HG02571 (cell line): ENCODE results near the gene ZNF330.

Experiments used
- ATAC-seq: cut with Tn5 transposase; IDR thresholded peaks from one replicate; pipeline ENCODE4 v1.9.1; 2021; ENCODE audit warnings: mild to moderate bottlenecking, moderate library complexity; ENCODE audit not compliant: unreplicated experiment

Gene ZNF330

DNA sequence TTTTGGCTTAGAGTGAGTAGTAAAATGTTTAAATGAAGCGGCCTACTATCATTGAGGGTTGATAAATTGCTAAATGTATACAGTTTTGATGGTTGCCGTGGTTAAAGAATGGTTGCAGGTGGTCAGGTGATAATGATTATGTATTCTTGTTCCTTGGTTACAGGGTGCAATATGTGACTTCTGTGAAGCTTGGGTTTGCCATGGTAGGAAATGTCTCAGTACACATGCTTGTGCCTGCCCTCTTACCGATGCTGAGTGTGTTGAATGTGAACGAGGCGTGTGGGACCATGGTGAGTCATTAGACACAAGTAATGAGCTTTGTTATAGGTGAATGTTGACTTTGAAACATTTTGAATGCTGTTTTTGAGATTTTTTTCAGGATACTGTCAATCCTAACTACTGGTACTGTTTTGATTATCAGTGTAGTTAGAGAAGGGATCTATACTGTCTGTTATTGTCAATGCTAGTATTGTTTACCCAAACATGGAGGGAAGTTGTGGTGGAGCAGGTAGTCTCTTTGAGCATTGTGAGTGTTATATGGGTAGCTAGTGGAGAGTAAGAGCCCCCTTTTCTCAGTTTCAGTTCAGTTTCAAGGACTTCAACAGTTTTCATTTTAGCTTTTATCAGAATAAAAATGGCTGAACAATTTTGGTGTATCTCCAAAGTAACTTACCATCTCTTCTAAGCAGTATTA lies 8.9 kb downstream of the ZNF330 start:
- ATAC-seq, result no peak

DNA sequence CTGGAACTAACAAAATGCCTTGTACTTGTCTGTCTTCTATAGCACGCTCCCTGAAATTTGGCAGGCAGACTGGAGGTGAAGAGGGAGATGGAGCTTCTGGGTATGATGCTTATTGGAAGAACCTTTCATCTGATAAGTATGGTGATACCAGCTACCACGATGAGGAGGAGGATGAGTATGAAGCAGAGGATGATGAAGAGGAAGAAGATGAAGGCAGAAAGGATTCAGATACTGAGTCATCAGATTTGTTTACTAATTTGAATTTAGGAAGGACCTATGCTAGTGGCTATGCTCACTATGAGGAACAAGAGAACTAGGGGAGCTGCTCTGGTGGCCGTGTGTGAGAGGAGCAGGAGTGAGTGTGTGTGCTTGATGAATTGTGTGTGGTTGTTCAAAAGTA lies 13.0 kb downstream of the ZNF330 start:
- no peak for ATAC-seq

DNA sequence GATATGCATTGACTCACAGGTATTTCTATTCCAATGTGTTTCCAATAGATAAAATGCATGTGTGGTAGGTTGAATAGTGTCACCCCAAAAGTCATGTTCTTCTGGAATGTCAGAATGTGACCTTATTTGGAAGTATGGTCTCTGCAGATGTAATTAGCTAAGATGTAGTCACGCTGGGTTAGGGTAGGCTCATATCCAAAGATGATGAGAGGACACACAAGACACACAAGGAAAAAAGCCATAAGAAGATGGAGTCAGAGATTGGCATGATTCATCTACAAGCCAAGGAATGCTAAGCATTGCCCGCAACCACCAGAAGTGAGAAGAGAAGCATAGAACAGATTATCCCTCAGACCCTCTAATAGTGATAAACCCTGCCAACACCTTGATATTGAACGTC lies 17.5 kb downstream of the ZNF330 start:
- no peak for ATAC-seq

DNA sequence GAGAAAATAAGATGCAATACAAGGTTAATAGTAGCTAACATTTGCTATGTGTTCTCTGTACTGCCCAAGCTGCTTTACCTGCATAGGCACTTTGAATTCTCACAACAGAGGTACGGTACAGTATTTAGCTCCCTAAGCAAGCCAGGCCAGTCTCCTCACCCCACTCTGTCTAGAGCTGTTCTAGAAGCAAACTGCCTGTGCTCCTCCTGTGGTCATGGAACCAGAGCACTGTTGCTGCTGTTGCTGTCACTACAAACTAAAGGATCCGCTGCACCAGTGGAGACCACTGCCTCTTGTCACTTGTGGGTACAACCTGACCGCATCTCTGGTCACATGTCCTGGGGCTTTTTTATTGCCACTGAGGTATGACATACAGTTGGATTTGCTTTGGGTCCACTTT lies 19.6 kb downstream of the ZNF330 start:
- no peak for ATAC-seq

DNA sequence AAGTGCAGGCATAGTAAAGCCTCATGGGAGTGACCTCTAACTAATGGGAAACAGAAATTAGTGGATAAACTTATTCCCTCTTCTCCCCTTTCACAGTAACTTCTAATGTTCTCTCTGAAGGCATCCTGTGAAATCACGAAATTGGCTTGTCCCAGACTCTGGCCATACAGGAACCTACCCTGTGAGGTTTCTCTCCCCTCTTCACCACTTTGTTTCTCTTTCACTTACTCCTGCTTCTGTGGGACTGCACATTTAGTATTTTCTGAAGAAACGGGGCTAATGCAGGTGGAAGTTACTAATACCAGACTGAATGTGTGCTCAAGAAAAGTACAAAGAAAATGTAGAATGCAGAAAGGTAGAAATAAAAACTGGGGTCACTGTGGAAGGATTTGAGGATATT lies 20.0 kb downstream of the ZNF330 start:
- no peak for ATAC-seq

DNA sequence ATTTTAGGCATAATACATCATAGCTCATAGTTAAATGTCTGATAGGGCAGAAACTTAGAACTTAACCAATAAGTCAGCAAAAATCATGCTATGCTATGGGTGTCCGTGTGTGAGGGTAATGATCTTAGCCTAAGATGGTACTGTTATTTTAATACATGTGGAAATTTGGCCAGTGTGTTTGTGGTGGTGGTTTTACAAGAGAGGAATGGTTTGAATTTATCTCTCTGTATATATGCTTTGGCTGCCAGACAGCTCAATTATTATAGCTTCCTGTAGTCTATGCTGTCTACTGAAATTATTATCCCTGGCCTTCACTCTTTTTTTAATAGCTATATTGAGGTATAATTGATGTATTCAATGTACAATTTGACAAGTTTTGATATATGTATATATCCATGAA lies 21.3 kb downstream of the ZNF330 start:
- no peak for ATAC-seq

DNA sequence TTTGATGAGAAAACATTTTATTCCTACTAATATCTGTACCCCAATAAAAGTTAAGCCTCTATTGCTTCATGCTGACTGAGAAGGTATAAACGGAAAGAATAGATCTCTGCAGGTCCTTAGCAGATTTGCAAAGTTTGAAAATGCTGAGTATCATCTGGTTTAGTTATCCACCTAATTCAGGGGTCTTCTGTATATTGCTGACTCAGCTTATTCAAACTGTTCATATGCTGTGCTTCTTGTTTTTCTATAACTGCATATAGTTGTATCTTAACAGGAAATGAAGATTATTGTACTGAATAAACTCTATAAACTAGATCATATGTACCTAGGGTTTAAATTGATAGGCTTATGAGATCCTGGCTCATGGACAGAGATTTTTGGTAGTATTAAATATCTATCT lies 23.7 kb downstream of the ZNF330 start:
- ATAC-seq, result no peak

DNA sequence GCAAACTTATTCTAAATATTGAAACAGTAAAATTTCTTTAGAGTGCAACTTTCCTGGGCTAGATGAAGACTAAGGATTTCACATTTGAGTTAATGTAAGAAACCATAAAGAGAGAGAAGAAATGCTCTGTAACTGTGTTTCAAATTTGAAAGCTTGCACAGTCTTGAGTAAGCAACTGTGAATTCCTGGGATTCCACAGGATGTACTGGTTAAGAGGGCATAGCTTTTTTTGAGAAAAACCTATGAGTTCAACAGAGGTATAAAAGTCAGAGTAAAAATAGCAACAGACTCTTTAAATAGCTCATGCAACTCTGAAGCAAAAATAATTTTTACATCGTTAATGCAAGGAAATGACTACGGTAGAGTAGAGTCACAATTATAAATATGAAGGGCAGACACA lies 25.5 kb downstream of the ZNF330 start:
- no peak for ATAC-seq

DNA sequence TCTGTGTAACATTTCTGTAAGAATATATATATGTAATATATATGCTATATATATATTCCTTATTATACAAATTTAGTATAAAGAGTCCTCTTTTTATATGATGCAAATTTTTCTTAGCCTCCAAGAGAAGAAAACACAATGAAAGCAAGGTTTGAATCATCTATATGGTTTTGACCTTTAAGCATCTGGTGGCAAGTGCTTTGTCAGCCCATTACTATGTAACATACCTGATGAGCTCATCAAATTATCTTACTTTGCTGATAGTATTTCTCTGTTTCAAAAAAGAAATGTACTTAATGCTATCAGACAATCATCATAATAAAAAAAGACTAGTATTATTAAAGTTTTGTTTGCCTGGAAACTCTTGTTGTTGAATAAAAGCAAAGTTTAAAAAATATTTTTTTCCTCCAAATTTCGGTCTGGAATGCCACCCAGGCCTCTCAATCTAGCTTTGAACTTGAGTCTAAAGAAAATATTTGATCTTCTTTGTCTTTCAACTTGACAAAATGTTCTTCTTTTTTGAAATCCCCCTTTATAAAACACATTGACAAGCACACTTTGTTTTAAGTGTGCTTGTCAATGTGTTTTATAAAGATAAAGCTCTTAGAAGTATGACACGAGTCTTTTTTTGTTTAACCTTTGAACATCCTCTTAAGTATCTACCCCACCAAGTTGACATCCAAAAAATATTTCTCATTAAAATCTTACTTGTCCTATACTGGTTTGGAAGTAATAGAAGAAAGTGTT lies 26.2 kb downstream of the ZNF330 start:
- no peak for ATAC-seq

DNA sequence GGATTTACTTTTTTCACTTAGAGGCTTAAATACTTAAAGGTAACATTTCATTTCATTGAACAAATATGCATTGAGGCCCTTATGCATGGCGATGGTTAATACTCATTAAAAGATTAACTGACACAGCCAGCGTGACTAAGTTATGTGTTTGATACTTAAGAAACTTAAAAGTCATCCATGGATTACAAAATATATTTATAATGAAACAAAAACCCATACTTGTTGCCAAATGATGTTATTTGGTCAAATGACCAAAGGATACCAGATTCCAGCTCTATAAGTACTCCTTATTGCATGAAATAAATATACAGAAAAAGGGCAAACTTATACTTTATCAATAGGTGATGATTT lies 26.7 kb downstream of the ZNF330 start:
- ATAC-seq, result no peak

DNA sequence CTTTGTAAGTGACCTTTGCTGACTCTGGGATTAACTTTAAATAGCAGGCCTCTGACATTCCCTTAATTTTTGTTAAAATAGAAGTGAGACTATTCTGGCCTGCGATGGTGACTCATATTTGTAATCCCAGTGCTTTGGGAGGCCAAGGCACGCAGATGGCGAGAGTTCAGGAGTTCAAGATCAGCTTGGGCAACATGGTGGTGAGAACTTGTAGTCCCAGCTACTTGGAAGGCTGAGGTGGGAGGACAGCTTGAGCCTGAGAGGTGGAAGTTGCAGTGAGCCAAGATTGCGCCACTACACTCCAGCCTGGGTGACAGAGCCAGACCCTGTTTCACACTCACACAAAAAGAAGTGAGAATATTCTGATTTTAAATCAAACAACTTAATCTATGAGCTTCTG lies 27.3 kb downstream of the ZNF330 start:
- no peak for ATAC-seq

DNA sequence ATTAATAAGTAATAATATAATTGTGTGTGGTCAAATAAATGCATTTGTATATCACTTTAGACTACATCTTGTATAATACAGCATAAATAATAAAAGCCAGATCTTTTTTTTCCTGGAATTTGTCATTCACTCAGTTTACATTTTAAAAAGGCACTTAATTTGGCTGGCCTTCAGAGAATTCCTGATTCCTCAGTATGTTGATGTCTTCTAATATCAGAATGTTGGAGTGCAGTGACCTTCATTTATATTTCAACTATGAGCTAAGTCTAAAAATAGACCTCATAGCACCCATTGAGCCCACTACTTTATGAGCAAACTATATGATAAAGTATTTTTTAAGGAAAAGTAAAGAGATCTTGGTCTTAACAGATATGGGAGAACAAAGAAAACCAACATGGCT lies 27.8 kb downstream of the ZNF330 start:
- no peak for ATAC-seq

DNA sequence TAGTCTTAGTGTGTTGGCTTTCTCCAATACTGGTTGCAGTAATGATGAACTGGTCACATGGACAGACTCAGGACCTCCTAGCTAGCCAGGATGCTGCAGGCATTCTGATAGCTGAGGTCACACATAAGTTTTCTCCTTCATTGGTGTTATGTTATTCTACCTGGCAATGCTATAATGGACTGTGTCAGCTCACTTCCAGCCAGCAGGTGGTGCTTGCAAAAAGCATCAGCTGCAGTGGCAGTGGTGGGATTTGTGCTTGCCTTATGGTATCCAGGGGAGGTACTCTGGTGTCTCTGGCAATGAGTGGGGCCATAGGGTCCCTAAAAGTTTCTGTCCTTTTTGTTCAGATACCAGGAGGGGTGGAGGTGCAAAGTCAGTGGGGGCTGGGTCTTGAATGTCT lies 33.6 kb downstream of the ZNF330 start:
- ATAC-seq, result no peak

DNA sequence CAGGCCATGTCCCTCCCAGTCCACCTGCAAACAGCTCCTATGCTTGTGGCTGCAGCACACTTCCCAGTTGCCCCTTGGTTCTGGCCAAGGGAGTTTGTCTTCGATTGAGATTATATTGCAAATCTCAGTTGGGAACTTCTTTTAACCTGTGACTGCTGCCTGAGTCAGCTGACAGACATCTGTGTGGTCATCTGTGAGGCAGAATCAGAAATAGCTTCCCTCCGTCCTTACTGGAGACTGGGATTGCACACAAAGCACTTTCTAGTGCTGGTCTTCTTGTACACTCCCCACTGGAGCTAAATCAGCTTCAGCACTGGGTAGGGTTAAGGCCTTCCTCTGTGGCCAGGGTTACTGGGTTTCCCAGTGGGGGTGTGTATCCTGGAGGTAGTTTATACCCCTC lies 34.3 kb downstream of the ZNF330 start:
- no peak for ATAC-seq

DNA sequence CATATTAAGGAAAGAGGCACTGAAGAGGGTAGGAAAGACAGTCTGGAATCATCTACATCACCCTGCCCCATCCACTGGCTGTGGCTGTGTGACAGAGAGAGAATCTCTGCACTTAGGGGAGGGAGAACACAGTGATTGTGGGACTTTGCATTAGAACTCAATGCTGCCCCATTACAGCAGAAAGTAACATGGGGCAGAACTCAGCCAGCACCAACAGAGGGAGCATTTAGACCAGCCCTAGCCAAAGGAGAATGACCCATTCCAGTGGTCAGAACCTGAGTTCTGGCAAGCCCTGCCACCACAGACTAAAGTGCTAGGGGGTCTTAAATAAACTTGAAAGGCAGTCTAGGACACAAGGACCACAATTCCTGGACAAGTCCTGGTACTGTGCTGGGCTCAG lies 37.9 kb downstream of the ZNF330 start:
- no peak for ATAC-seq

DNA sequence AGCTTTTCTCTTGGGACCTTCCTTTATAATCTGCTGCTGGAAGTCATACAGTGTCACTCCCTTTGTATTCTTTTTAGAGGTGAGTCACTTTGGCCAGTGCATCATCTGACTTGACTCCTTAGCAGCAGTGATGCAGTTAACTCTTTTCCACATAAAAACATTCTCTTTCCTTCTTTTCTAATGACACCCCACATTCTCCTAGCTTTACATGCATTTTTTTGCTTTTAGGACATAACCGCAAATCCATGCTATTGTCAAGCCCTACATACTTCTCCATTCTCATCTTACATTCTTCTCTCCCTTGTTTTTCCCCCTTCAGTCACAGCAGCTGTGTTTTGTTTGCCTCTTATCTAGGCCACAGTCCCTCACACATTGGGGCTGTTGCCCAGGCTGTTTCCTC lies 55.1 kb downstream of the ZNF330 start:
- no peak for ATAC-seq

DNA sequence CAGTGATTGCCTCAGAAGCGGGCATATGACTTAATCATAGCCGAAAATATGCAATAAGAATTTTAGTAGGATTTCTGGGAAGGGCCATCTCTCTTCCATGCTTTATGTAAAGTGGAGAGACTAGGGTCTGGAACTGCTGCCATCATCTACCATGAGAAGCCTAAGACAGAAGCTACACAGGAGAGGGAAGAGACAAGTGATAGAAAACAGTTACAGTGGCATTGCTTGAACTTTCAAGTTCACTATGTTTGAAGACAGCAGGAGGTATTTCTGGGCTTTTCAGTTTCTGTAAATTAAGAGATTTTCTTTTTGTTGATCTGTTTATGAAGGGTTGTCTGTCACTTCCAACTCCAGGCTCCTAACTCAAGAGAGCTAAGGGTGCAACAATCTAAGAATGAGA lies 62.5 kb downstream of the ZNF330 start:
- no peak for ATAC-seq

DNA sequence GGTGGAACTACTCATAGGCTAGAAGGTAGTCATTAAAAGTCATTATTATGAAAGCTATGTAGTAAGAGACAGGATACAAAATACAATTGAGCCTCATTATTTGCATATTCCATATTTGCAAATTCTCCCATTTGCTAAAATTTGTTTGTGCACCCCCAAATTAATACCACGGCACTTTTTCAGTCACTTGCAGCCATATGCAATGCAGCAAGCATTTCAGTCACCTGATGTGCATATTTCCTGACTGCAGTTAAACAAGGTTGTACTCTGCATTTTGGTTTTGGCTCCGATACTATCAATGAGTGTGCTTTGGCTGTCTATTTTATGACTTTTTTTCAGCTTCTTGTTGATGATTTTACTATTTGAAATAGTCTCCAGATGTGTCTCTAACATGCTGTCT lies 62.9 kb downstream of the ZNF330 start:
- no peak for ATAC-seq
